Left ventricle myocardium inferior (tissue), 1 donor: Measurements from ENCODE around the gene VWF. TPM values are rescaled to one million over a fixed set of nuclear protein-coding genes. Genes with fewer than 3 reads are reported as not detected.
A peak's percentile ranks its signal among the peaks of the same experiment; 100 is the strongest.

ENCODE experiments used
- DNase-seq: peaks from one replicate; pipeline ENCODE4 v3.0.0-alpha.2; 2020
- H3K27ac ChIP-seq: fragments of 200-600 bp; replicated peaks from 2 replicates; pipeline ENCODE4 v1.8.0; 2021
- H3K27me3 ChIP-seq: fragments of 200-600 bp; 2 replicates; pipeline ENCODE4 v1.8.0; 2021; ENCODE audit warnings: low read depth
- H3K36me3 ChIP-seq: fragments of 200-600 bp; 2 replicates; pipeline ENCODE4 v1.8.0; 2021
- H3K4me1 ChIP-seq: fragments of 200-600 bp; 2 replicates; pipeline ENCODE4 v1.8.0; 2021
- H3K4me3 ChIP-seq: fragments of 200-600 bp; 2 replicates; pipeline ENCODE4 v1.8.0; 2021; ENCODE audit warnings: mild to moderate bottlenecking, moderate library complexity
- H3K9me3 ChIP-seq: fragments of 200-600 bp; replicated peaks from 2 replicates; pipeline ENCODE4 v1.8.0; 2021
- intact Hi-C: fragments of 100-400 bp; cut with micrococcal nuclease; formaldehyde crosslinking; loops from one replicate; pipeline ENCODE4 v1.11.0; 2022
- total RNA-seq: library from RNA; stranded (reverse); fragmentation: NEBNext Ultra II Directional; extraction: Animal tissue kit (Norgen Biotek cat#: 25700); gene quantifications from one replicate; pipeline ENCODE4 v1.2.1, GENCODE V29; 2021
- TF ChIP-seq, protein P1 (sequence below): fragments of 200-600 bp; IDR thresholded peaks from 2 replicates; pipeline ENCODE4 v1.8.0; 2021; ENCODE audit warnings: antibody characterized with exemption, mild to moderate bottlenecking, borderline replicate concordance
- donor health status: DM: no; HTN: yes; CAD: no; lungs with severe emphysema.

The VWF gene
- total RNA-seq, 1 donor from 2014 or later = 250 TPM

DNA sequence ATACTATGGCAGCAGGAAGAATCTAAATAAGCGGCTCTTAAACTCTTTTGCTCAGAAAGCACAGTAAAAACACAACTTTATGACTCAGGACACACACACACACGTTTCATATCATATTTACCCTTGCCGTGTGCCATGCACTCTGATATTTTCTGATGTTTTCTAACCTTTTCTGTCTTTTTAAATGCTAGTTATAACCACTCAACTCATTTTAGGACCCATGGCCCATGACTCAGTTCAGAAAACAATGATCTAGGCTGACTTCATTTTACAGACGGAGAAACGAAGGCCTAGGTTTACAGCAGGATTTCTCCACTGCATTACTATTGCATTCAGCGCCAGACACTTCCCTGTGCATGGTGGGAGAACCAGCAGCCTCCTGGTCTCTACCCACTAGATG is 9.1 kb downstream of the VWF start:
- intact Hi-C loops = no loop called here
- TF ChIP-seq, protein P1, sequence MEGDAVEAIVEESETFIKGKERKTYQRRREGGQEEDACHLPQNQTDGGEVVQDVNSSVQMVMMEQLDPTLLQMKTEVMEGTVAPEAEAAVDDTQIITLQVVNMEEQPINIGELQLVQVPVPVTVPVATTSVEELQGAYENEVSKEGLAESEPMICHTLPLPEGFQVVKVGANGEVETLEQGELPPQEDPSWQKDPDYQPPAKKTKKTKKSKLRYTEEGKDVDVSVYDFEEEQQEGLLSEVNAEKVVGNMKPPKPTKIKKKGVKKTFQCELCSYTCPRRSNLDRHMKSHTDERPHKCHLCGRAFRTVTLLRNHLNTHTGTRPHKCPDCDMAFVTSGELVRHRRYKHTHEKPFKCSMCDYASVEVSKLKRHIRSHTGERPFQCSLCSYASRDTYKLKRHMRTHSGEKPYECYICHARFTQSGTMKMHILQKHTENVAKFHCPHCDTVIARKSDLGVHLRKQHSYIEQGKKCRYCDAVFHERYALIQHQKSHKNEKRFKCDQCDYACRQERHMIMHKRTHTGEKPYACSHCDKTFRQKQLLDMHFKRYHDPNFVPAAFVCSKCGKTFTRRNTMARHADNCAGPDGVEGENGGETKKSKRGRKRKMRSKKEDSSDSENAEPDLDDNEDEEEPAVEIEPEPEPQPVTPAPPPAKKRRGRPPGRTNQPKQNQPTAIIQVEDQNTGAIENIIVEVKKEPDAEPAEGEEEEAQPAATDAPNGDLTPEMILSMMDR = no peak

DNA sequence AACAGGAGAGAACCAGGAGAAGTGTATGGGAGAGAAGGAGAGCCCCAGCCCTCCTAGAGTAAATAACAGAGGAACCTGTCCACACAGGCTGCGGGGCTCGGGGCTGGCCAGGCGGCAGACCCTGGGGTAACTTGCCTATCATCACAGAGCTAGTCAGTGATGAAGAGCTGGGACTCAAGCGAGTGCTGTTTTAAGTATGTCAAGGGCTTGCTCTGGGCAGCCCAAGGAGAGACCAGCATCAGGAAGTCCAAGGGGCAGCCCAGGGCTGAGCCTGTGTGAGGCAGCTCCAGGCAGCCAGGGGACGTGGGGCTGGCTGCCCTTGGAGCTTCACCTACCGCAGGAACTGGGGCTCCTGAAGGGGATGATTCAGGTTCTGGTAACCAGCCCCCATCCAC is 10.0 kb downstream of the VWF start:
- peaks cover 56% of the 10 kb centered on the region for H3K4me1 ChIP-seq
- intact Hi-C loops = no loop called here
- H3K9me3 ChIP-seq = peaks cover 3% of the 10 kb centered on the region
- no peak for DNase-seq
- H3K27me3 ChIP-seq = no peaks in the 10 kb centered on the region
- TF ChIP-seq, protein P1 = no peak
- peak overlapping the region; percentile 63 for H3K4me3 ChIP-seq
- H3K27ac ChIP-seq = peak overlapping the region; percentile 88
- H3K36me3 ChIP-seq = peaks cover 17% of the 10 kb centered on the region

More for the DNA sequence above, 9.1 kb downstream of the VWF start:
- Histone ChIP-seq H3K4me3 (peak overlapping the region; percentile 63), H3K4me1 (peaks cover 47% of the 10 kb centered on the region), H3K27ac (peak overlapping the region; percentile 88), H3K36me3 (peaks cover 10% of the 10 kb centered on the region), H3K27me3 (no peaks in the 10 kb centered on the region), H3K9me3 (no peaks in the 10 kb centered on the region)
- no peak for DNase-seq

DNA sequence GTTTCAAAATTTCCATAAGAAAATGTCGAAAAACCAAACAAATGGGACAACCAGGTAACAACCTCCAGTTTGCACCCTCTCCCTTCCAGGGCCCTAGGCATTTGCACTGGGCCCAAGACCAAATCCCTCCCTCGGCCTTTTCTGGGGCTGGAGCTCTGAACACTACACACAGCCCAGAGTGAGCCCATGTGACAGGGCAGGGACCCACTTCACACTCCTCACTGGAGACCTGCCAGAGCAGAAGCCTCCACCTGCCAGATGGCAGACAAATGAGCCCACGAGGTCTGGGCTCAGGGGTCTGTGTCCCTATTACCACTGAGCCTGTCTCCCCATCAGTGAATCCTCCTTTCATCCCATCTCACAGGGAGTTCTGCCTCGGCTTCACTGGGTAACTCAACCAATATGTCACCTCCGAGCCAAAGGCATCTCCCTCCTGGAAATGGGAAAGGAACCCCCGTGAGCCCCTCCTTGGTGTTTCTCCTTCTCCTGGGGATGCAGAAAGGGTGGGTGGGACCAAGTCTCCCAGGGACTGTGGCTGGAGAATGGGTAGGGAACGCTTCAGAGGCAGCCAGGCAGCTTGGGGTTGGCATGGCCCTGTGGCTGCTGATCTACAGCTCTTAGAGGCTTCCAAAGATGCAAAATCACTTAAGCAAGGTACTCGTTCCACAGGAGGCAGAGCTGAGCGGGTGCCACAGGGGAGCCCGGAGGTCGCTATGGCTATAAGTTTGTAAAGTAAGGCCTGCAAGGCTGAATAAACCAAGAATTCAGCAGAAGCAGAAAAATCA is 10.6 kb downstream of the VWF start:
- peaks cover 8% of the 10 kb centered on the region for H3K9me3 ChIP-seq
- H3K4me1 ChIP-seq = peaks cover 60% of the 10 kb centered on the region
- peak overlapping the region; percentile 63 for H3K4me3 ChIP-seq
- H3K27ac ChIP-seq = peak overlapping the region; percentile 88
- H3K27me3 ChIP-seq = no peaks in the 10 kb centered on the region
- no peak for DNase-seq
- peaks cover 22% of the 10 kb centered on the region for H3K36me3 ChIP-seq
- TF ChIP-seq, protein P1 = no peak
- intact Hi-C loops = no loop called here

DNA sequence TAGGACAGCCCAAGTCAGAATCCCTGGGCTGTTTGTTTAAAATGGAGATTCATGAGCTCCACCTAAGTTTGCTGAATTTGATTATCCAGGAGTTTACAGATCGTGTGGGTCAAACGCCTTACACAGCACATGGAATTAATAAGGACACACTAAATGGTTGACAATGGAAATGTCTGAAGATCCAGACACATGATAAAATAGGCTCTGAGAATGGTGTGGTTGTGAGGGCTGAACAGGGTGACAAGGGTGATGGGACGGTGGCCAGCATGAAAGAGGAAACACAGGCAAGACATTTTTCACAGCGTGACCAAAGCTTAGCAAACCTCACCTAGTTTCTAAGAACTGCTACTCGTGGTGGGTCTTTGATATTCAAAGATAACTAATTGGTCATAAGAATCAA is 12.5 kb downstream of the VWF start:
- peaks cover 52% of the 10 kb centered on the region for H3K4me1 ChIP-seq
- no peaks in the 10 kb centered on the region for H3K27me3 ChIP-seq
- TF ChIP-seq, protein P1 = no peak
- H3K36me3 ChIP-seq = peaks cover 22% of the 10 kb centered on the region
- H3K27ac ChIP-seq = peak overlapping the region; percentile 42
- H3K4me3 ChIP-seq = no peak overlapping the region
- H3K9me3 ChIP-seq = peaks cover 8% of the 10 kb centered on the region
- intact Hi-C loops = no loop called here
- no peak for DNase-seq

DNA sequence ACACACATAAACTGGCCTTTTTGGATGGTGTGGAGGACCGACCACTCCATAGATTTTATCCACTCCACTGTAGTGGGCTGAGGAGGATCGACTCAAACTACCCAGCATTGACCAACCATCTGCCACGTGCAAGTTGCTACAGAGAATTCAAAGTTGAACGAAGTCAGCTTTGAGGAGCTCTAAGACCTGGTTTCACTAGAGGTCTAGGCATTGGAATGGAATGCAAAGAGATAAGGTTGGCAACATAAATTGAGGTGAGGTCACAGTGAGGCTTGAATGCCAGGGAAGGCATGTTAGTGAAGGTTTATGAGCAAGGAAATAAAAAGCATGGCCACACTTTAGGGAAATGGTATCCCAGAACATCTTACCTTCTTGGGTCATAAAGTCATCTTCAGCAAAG is 14.5 kb downstream of the VWF start:
- intact Hi-C loops = no loop called here
- Histone ChIP-seq H3K4me1 (peaks cover 34% of the 10 kb centered on the region), H3K27ac (peak overlapping the region; percentile 1)

More for the DNA sequence above, 14.5 kb downstream of the VWF start:
- Histone ChIP-seq H3K27me3 (no peaks in the 10 kb centered on the region), H3K9me3 (peaks cover 8% of the 10 kb centered on the region), H3K4me3 (no peak overlapping the region), H3K36me3 (peaks cover 33% of the 10 kb centered on the region)
- TF ChIP-seq, protein P1 = no peak
- DNase-seq = no peak
